GM23248 (cell line): ENCODE results near the gene COL23A1.

Experiments used
- EZH2 ChIP-seq: fragments of 200-600 bp; sonication (generic); IDR thresholded peaks from 2 replicates; pipeline ENCODE4 v1.6.1; 2018; ENCODE audit warnings: antibody characterized with exemption, mild to moderate bottlenecking; ENCODE audit not compliant: insufficient read depth, poor library complexity, severe bottlenecking
- EZH2phosphoT487 ChIP-seq: fragments of 200-600 bp; sonication (generic); IDR thresholded peaks from 2 replicates; pipeline ENCODE4 v1.6.1; 2018; ENCODE audit warnings: antibody characterized with exemption, moderate library complexity, mild to moderate bottlenecking, low read depth; ENCODE audit not compliant: insufficient read depth

DNA sequence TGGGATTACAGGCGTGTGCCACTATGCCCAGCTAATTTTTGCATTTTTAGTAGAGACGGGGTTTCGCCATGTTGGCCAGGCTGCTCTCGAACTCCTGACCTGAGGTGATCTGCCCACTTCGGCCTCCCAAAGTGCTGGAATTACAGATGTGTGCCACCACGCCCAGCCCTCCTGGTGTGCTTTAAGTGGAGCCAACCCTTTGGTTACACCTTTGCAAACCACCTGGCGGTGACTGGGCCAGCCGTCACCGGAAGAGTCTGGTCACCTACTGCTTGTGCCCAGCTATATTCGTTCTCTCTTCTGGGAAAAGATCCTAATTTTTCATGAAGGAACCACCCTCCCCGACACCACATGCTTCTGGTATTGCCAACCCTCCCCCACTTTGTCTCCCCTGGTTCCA lies 35.9 kb downstream of the COL23A1 start:
- no peak for TF ChIP-seq EZH2phosphoT487
- no peak for TF ChIP-seq EZH2
